HG02623 (cell line): Measurements from ENCODE around the gene ZNF277.

Source experiments
- ATAC-seq: cut with Tn5 transposase; IDR thresholded peaks from one replicate; pipeline ENCODE4 v1.9.1; 2021; ENCODE audit warnings: moderate library complexity; ENCODE audit not compliant: unreplicated experiment

ZNF277 gene

DNA sequence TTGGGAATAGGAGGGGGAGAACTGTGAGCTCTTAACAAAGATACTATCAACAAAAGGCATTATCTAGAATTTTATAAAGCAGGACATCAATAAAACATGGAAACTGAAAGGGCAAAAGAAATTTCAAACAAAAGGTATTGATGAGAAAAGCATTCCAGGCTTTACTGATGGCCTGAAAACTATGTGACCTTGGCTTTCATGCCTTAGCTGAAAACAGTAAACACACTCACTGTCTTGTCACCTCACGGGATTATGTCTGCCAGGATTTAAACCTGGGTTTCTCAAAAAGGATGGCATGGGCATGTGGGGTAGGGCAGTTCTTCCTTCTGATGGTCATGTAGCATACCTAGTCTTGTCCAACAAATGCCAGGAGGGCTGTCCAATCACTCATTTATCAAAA is 23.2 kb upstream of the ZNF277 start:
- ATAC-seq = no peak

DNA sequence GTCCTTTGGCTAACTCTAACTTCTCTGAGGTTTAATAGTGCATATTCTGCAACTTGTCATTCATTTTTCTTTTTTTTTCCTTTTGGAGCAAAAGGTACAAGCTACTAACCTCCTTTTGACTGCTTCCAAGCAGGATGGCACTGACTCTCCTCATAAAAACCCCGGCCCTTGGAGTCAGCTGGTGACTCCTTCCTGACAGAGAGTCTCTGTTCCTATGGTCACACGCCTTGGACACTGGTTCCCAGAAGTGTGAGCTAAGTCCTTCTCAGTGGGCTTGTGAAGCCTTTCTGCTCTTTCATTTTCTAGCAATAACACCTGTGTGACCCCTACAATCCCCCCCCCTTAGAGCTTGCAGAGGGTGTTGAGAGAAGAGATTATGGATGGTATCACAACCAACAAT is 22.0 kb upstream of the ZNF277 start:
- ATAC-seq = no peak

DNA sequence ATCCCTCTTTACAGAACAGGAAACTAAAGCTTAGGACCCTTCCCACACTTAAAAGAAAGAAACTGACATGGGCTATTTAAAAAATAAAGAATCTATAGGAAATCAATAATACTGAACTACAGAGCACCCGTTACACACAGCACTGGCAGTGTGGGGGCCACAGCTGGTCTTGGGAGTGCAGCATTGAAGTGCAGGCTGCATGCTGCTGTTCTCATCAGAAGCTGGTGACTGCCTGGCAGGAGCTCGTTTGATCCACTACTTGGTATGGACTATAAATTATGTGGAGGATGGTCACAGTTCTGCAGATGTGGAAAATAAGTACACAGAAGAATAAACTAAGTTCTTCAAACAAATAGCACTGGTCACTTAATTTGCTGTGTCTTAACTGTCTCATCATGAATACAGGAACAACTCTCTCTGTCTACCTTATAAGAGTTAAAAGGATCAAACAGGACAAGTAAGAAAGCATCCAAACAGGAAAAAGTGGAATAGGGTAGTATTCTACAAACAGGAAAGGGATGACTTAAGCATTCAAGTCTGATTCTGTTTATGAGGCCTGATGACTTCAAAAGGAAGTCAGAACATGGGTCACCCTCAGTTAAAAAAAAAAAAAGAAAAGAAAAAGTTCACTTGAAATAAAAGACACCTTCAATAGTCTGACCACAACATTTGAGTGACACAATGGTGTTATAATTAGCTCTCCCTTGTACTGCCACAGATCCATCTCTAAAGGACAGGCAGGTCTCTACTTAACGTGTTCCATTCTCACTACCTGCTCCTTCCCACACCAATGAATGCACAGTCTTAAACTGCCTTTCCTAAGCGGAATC is 21.3 kb upstream of the ZNF277 start:
- no peak for ATAC-seq

DNA sequence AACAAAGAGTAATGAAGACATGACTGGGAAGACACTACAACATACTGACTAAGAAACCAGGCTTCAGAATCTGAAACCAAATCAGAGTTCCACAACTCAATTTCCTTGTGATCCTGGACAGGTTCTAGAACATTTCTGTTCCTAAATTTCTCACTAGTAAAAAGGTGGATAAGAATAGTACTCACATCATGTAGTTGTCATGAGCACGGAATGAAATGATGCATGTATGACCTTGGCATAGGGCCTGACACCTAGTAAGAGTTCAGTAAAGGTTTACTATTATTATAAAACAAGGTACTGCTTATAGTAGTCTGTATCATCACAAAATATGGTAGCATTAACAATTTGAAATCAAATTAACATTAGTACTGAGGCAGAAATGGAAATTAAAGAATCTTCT is 20.2 kb upstream of the ZNF277 start:
- no peak for ATAC-seq

GRCh38 chr7:112188257-112188656 is 18.2 kb upstream of the ZNF277 start:
- no peak for ATAC-seq

DNA sequence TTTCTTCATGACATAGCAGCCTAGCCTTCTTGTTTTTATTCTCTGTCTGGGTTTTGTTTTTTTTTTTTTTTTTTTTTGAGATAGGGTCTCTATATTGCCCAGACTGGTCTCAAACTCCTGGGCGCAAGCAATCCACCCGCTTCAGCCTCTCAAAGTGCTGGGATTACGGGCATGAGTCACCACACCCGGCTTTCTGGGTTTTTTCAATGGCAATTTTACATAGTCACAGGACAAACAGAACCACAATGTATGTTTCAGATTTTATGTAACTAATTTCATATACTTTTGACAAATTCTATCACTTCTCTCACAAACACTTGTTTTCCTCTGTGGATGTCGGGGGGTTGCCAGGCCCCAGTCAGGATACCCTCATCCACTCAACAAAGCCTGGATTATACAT is 16.8 kb upstream of the ZNF277 start:
- ATAC-seq = no peak

DNA sequence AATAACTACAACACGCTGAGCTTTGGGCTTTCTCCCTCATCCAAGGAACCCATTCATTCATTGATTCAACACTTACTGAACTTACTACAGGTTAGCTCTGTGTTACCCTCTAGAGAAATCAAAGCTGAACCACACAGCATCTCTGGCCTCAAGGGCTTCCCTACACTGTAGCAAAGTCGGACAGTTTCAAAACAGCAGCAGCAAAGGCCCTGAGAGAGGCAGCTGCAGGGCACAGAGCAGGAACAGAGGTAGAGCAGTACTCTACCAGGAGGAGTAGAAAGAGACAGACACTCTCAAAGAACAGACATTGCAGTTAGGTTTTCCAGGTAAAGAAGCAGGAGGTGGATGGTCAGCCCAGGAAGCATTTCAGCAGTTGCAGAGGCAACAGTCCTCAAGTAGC is 16.4 kb upstream of the ZNF277 start:
- ATAC-seq = no peak

DNA sequence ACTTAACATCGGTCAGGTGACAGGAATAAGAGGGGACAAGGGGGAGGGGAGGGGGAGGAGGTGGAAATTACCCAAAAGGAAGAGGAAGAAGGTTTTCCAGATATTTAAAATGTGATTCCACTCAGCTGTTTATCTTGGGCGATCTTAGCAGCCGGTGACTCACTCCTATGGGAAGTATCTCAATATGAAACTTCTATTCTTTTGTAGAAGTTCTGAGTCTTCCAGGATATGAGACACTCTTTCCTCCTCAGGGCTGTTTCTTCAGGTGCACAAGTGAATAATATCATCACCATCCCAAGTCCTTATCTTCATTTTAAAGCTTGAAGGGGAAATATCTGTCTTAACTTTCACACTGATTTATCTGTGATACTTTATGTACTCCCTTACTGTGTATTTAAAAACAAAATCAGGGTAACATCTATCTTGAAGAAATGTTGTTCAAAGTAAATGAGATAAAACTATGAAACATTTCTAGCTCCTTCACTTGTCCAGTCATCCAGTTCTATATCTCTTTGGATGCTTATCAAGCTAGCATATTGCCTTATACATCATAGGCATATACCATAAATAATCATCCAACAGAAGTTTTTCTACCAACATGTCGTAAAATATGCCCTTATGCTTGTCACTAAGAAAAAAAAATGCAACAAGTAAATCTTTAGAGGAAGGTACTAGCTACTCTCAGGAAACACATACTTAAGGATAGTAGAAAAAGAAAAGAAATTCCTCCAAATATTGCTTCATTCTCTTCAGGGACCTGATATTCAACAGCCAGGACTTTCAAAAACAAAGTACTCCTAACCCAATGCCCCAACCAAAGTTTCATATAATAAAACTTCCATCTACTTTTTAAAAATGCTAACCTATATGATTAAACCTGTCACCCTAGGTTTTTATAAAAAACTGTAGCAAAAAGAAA is 14.0 kb upstream of the ZNF277 start:
- no peak for ATAC-seq

- no peak for ATAC-seq
Measured at GRCh38 chr7:112193915-112194502, 12.5 kb upstream of the ZNF277 start.

- no peak for ATAC-seq
Measured at GRCh38 chr7:112195717-112196116, 10.8 kb upstream of the ZNF277 start.

DNA sequence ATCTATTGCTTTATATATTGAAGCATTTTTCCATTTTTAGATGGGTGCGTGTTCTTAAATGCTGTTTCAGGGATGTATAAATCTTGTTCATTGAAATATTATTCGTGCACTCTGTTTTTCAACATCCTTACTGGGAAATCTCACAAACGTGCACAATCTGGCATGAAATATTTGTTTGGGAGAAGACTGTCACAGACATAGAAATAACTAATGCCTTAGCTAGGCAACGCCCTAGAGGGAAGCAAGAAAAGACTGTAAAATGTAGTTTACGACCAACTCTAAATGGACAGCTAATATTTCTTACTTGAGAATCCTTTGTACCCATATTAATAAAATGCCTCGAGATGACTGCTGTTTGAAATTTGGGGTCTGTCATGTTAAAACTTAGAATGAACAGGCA is 9.2 kb upstream of the ZNF277 start:
- no peak for ATAC-seq

- no peak for ATAC-seq
Measured at GRCh38 chr7:112199035-112199655, 7.3 kb upstream of the ZNF277 start.

DNA sequence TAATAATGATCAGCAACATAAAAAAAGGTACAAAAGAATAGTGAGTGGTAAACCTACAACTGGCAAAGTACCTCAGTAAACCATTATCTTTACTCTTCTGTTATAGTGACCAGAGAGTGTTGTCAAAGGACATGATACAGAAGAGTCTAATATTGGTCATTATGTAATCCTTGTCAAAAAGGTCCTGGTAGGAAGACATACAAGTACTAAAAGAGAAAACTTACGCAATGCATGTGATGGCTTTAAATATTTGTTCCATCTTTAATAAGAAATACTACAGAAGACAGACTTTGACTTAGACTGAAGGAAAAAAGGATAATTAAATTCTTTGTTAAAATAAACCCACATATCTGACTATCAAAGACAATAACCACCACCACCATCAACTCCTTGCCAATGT is 6.8 kb upstream of the ZNF277 start:
- no peak for ATAC-seq

- ATAC-seq = no peak
Measured at GRCh38 chr7:112201411-112201810, 5.1 kb upstream of the ZNF277 start.

- ATAC-seq = no peak
Measured at GRCh38 chr7:112201839-112202238, 4.7 kb upstream of the ZNF277 start.

- ATAC-seq = no peak
Measured at GRCh38 chr7:112202816-112203215, 3.7 kb upstream of the ZNF277 start.

- ATAC-seq = no peak
Measured at GRCh38 chr7:112203365-112203739, 3.1 kb upstream of the ZNF277 start.

DNA sequence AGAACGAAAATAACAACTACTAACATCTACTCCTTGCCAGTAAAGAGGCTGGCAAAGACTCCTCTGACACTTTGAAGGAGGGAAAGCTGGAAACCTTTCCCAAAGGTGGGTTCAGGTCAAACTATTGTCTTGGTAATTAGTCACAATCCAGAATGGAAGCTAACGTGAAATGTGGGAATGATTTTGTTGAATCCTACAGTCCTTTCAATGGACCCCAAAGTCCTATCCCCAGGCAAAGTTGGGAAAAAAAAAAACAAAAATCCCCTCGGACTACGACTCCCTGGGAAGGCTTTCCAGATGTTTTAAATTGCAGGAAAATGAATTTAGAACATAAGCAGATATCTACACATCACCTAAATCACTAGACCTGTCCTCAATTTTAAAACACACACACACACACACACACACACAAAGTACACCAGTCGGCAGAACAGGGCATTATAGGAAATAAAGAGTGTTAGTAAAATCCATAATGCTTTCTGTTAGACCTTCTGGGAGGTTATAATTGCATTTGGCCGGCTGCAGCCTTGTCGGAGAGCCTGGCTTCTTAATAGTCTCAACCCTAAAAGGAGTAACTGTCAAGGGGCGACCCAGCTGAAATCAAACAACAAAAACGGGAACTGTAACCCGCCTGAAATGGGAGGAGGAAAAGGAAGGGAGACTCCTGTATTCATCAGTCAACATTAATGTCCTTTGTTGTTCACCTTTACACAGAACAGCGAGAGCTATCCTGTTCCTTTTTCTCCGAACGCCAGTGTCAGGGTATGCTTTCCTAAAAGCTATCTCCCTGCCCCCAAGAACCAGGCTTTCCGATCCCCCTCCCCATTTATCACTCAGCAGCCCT is 1.8 kb upstream of the ZNF277 start:
- no peak for ATAC-seq

DNA sequence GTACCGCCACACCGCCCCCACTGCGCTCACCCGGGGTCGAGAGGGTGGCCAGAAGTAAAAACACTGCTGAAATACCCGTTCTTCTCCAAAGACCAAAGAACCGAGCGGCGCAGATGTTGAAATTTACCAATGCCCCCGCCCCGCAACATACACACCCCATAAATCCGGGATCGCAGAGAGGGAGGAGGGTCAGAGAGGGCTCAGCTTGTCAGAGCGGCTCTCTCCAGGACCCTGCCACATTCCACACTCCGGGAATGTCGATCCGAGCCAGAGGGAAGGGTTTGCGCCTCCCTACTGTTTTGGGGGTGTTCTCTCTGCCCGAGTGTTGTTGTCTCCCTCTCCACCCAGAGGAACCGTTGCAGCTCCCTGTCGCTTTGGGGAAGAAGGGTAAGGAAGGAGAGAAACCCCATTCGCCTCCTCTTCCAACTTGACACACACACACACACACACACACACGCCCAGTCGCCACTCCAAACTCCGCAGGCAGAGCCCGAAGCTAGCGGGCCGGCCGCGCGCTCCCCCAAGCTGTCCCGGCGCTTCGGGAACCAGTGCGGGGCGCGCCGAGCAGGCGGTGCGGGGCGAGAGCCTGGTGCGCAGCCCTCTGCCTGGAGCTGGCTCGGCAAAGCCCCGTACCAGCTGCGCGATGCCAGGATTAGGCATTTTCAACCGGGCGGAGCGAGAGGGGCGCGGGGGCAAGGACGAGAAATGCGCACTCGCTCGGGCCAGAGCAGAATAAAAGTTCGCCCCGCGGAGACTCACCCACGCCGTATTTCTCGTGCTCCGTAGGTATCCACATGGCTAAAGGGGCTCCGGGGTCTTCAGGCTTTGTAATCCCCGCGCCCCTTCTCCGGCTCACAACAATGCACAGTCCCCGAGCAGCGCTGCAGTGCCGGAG is 905 bp upstream of the ZNF277 start:
- ATAC-seq = peak; percentile 2
